Hepatocyte (in vitro differentiated cells): ENCODE data around the gene EPHA6. TPM values are rescaled to one million over a fixed set of nuclear protein-coding genes. Genes with fewer than 3 reads are reported as not detected.

Experiments used
- DNase-seq: peaks from one replicate; pipeline ENCODE4 v3.0.0-alpha.2; 2016; ENCODE audit warnings: low spot score
- H2AFZ ChIP-seq: fragments of 200-600 bp; sonication (generic); 2 replicates; pipeline ENCODE4 v1.6.0; 2016; ENCODE audit warnings: antibody characterized with exemption, mild to moderate bottlenecking
- H3K27ac ChIP-seq: fragments of 200-600 bp; sonication (generic); 2 replicates; pipeline ENCODE4 v1.5.1; 2016; ENCODE audit warnings: mild to moderate bottlenecking
- H3K27me3 ChIP-seq: fragments of 200-600 bp; sonication (generic); 2 replicates; pipeline ENCODE4 v1.6.1; 2016
- H3K36me3 ChIP-seq: fragments of 200-600 bp; sonication (generic); replicated peaks from 2 replicates; pipeline ENCODE4 v1.5.1; 2016; ENCODE audit warnings: low read depth; ENCODE audit not compliant: insufficient read depth
- H3K4me1 ChIP-seq: fragments of 200-600 bp; sonication (generic); 2 replicates; pipeline ENCODE4 v1.5.1; 2016; ENCODE audit warnings: mild to moderate bottlenecking, moderate library complexity; ENCODE audit not compliant: insufficient read depth
- H3K4me2 ChIP-seq: fragments of 200-600 bp; sonication (generic); 2 replicates; pipeline ENCODE4 v1.6.0; 2016
- H3K4me3 ChIP-seq: fragments of 200-600 bp; sonication (generic); 2 replicates; pipeline ENCODE4 v1.5.1; 2016; ENCODE audit warnings: mild to moderate bottlenecking
- H3K79me2 ChIP-seq: fragments of 200-600 bp; sonication (generic); 2 replicates; pipeline ENCODE4 v1.6.0; 2017; ENCODE audit warnings: mild to moderate bottlenecking
- H3K9me2 ChIP-seq: fragments of 200-600 bp; sonication (generic); replicated peaks from 2 replicates; pipeline ENCODE4 v1.6.0; 2017; ENCODE audit warnings: mild to moderate bottlenecking; ENCODE audit not compliant: insufficient read depth
- H3K9me3 ChIP-seq: fragments of 200-600 bp; sonication (generic); 2 replicates; pipeline ENCODE4 v1.5.1; 2016; ENCODE audit warnings: low read depth, mild to moderate bottlenecking
- H4K20me1 ChIP-seq: fragments of 200-600 bp; sonication (generic); 2 replicates; pipeline ENCODE4 v1.6.0; 2016; ENCODE audit warnings: mild to moderate bottlenecking; ENCODE audit not compliant: insufficient read depth, poor library complexity, severe bottlenecking
- CTCF ChIP-seq: fragments of 200-600 bp; sonication (generic); IDR thresholded peaks from 2 replicates; pipeline ENCODE4 v1.5.1; 2016; ENCODE audit warnings: antibody characterized with exemption, mild to moderate bottlenecking; ENCODE audit not compliant: poor library complexity
- EZH2 ChIP-seq: fragments of 200-600 bp; sonication (generic); IDR thresholded peaks from 2 replicates; pipeline ENCODE4 v1.6.1; 2016; ENCODE audit warnings: antibody characterized with exemption, mild to moderate bottlenecking, borderline replicate concordance
- EZH2phosphoT487 ChIP-seq: fragments of 200-600 bp; sonication (generic); IDR thresholded peaks from one replicate; pipeline ENCODE4 v1.6.1; 2018; ENCODE audit warnings: antibody characterized with exemption, mild to moderate bottlenecking, low read depth, moderate library complexity; ENCODE audit not compliant: unreplicated experiment, severe bottlenecking
- WGBS: methylation state at CpG from one replicate; pipeline ENCODE4 v1.1.6; 2016; ENCODE audit warnings: low lambda C conversion rate; ENCODE audit errors: missing lambda C conversion rate; 5-methylcytosine and 5-hydroxymethylcytosine counted together
- polyA plus RNA-seq: library from polyadenylated mRNA; unstranded; fragments of >200 nt; fragmentation: Nextera tagmentation; extraction: Ambion mirVana; gene quantifications from 2 replicates; pipeline ENCODE4 v1.2.1, GENCODE V29; 2016
- total RNA-seq: library from RNA; depleted of rRNA; stranded (reverse); fragments of >200 nt; gene quantifications from 2 replicates; pipeline ENCODE4 v1.2.3, GENCODE V29; 2014

EPHA6 gene
- total and polyA plus RNA-seq, 2 experiments from 2014 or later, result 3.4 to 16.7 TPM

- no peak for DNase-seq
- no peaks in the 10 kb centered on the region for H4K20me1 ChIP-seq
- no peak overlapping the region for H3K4me3 ChIP-seq
- no peaks in the 10 kb centered on the region for H3K27me3 ChIP-seq
- H2AFZ ChIP-seq, result no peak overlapping the region
- 46% methylated on average over 2 of the region's 2 CpGs for WGBS
- H3K4me1 ChIP-seq, result no peaks in the 10 kb centered on the region
- no peaks in the 10 kb centered on the region for H3K36me3 ChIP-seq
- H3K4me2 ChIP-seq, result no peak overlapping the region
- H3K79me2 ChIP-seq, result no peaks in the 10 kb centered on the region
- H3K9me3 ChIP-seq, result no peaks in the 10 kb centered on the region
- H3K27ac ChIP-seq, result no peak overlapping the region
- TF ChIP-seq EZH2 (no peak), EZH2phosphoT487 (no peak), CTCF (no peak)
- no peaks in the 10 kb centered on the region for H3K9me2 ChIP-seq
Observed at GRCh38 chr3:97076673-97077072, 262.3 kb downstream of the EPHA6 start.

- Histone ChIP-seq H3K27ac (no peak overlapping the region), H2AFZ (no peak overlapping the region), H3K4me3 (no peak overlapping the region), H3K36me3 (no peaks in the 10 kb centered on the region), H3K9me3 (no peaks in the 10 kb centered on the region), H3K9me2 (no peaks in the 10 kb centered on the region), H3K79me2 (no peaks in the 10 kb centered on the region), H3K4me2 (no peak overlapping the region), H4K20me1 (no peaks in the 10 kb centered on the region), H3K27me3 (no peaks in the 10 kb centered on the region), H3K4me1 (no peaks in the 10 kb centered on the region)
- 62% methylated on average over 2 of the region's 2 CpGs for WGBS
- TF ChIP-seq EZH2phosphoT487 (no peak), CTCF (no peak), EZH2 (no peak)
- DNase-seq, result no peak
Observed at GRCh38 chr3:97089621-97090020, 275.2 kb downstream of the EPHA6 start.

- Histone ChIP-seq H3K4me3 (no peak overlapping the region), H3K79me2 (no peaks in the 10 kb centered on the region), H3K27ac (no peak overlapping the region), H3K9me3 (no peaks in the 10 kb centered on the region), H3K4me1 (no peaks in the 10 kb centered on the region), H2AFZ (no peak overlapping the region), H3K36me3 (no peaks in the 10 kb centered on the region), H3K9me2 (no peaks in the 10 kb centered on the region), H3K4me2 (no peak overlapping the region), H4K20me1 (no peaks in the 10 kb centered on the region), H3K27me3 (no peaks in the 10 kb centered on the region)
- TF ChIP-seq EZH2 (no peak), EZH2phosphoT487 (no peak), CTCF (no peak)
- DNase-seq, result no peak
Observed at GRCh38 chr3:97102641-97103040, 288.2 kb downstream of the EPHA6 start.

GRCh38 chr3:97105989-97106651 is 291.7 kb downstream of the EPHA6 start:
- Histone ChIP-seq H2AFZ (no peak overlapping the region), H4K20me1 (no peaks in the 10 kb centered on the region), H3K79me2 (no peaks in the 10 kb centered on the region), H3K9me2 (no peaks in the 10 kb centered on the region), H3K27me3 (no peaks in the 10 kb centered on the region), H3K4me1 (no peaks in the 10 kb centered on the region), H3K4me2 (no peak overlapping the region), H3K27ac (no peak overlapping the region), H3K9me3 (no peaks in the 10 kb centered on the region), H3K4me3 (no peak overlapping the region), H3K36me3 (no peaks in the 10 kb centered on the region)
- TF ChIP-seq CTCF, result no peak
- no peak for TF ChIP-seq EZH2phosphoT487
- TF ChIP-seq EZH2, result no peak
- 74% methylated on average over 4 of the region's 4 CpGs for WGBS
- DNase-seq, result no peak
